Activated T-helper 1 cell treated with anti-CD3 and anti-CD28 coated beads, Interleukin-12 subunit alpha, Interleukin-12 subunit beta, Interleukin-2, Interleukin-4 antibody, amounts not matched to agents 30 ng/mL and 10 ng/mL and 1 ng/mL, durations not matched to agents 14 hours and 24 hours and 36 hours (primary cell): ENCODE data around the gene ATP2A2. TPM values are rescaled to one million over a fixed set of nuclear protein-coding genes. Genes with fewer than 3 reads are reported as not detected.

Experiments
- DNase-seq: peaks from one replicate; pipeline ENCODE4 v3.0.0; 2021; ENCODE audit warnings: low spot score
- H3K27ac Mint-ChIP-seq: one replicate; pipeline ENCODE4 v1.8.0; 2021; ENCODE audit warnings: mild to moderate bottlenecking, mixed read lengths
- H3K27me3 Mint-ChIP-seq: one replicate; pipeline ENCODE4 v1.8.0; 2022; ENCODE audit warnings: mild to moderate bottlenecking, moderate library complexity, mixed read lengths; ENCODE audit not compliant: insufficient read depth
- H3K36me3 Mint-ChIP-seq: one replicate; pipeline ENCODE4 v1.8.0; 2021; ENCODE audit warnings: low read depth, mixed read lengths
- H3K4me1 Mint-ChIP-seq: one replicate; pipeline ENCODE4 v1.8.0; 2021; ENCODE audit warnings: low read depth, mixed read lengths
- H3K4me3 Mint-ChIP-seq: one replicate; pipeline ENCODE4 v1.8.0; 2021; ENCODE audit warnings: mild to moderate bottlenecking, moderate library complexity, mixed read lengths
- H3K9me3 Mint-ChIP-seq: one replicate; pipeline ENCODE4 v1.8.0; 2021; ENCODE audit warnings: mixed read lengths
- intact Hi-C: fragments of 100-400 bp; cut with micrococcal nuclease; formaldehyde crosslinking; loops from one replicate; pipeline ENCODE4 v1.15.1; 2024
- total RNA-seq: library from RNA; stranded (reverse); gene quantifications from 2 replicates; pipeline ENCODE4 v1.2.3, GENCODE V29; 2022

Gene ATP2A2
- 208 and 211 TPM in 2 replicates for total RNA-seq

DNA sequence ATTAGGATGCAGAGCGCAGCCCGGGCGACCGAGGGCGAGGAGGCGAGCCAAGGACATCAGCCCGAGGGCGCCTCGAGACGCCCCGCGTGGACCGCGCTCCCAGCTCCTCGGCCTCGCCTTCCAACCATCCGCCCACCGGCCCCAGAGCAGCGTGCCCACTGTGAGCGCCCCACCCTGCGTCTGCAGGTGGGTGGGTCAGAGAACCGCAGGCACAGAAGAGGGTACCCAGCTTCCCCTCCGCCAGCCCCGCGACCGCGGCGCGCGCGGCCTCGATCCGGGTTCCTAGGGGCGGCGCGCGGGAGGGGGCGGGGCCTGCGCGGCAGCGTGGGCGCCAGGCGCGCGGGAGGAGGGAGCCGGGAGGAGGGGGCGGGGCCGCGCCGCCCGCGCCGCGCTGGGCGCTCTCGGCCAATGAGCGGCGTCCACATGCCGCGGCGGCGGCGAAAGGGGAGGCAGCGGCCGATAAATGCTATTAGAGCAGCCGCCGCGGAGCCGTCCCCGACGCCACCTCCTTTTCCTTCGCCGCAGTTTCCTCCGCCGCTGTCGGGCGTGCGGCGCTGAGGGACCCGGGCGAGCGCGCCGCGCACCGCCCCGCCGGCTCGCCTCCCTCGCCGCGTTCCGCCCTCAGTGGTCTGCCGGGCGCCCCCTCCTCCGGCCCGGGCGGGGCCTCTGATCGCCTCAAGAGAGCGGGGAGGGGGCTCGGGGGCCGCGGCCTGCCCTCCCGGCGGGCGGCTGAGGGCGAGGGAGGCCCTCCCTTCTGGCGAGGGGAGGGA lies at the start of gene ATP2A2:
TSS of gene ATP2A2 (plus strand) at position 469 of the 770 bp plus-strand sequence. CDS start 543 bp downstream, outside the sequence.
- peak; percentile 89 for DNase-seq
- H3K27me3 Mint-ChIP-seq, result peaks cover 3% of the 10 kb centered on the region
- peaks cover 34% of the 10 kb centered on the region for H3K36me3 Mint-ChIP-seq
- intact Hi-C loops, result loop anchor here (1.0 to 10.0 kb wide), 14 partner anchors 66 to 1129 kb away; partner anchors contain the start of genes ANKRD13A, C12orf76, FAM216A and GIT2
- H3K4me1 Mint-ChIP-seq, result peaks cover 48% of the 10 kb centered on the region
- peak within 1 kb of the TSS; percentile 90 for H3K4me3 Mint-ChIP-seq
- H3K9me3 Mint-ChIP-seq, result no peaks in the 10 kb centered on the region
- H3K27ac Mint-ChIP-seq, result peak within 1 kb of the TSS; percentile 85

DNA sequence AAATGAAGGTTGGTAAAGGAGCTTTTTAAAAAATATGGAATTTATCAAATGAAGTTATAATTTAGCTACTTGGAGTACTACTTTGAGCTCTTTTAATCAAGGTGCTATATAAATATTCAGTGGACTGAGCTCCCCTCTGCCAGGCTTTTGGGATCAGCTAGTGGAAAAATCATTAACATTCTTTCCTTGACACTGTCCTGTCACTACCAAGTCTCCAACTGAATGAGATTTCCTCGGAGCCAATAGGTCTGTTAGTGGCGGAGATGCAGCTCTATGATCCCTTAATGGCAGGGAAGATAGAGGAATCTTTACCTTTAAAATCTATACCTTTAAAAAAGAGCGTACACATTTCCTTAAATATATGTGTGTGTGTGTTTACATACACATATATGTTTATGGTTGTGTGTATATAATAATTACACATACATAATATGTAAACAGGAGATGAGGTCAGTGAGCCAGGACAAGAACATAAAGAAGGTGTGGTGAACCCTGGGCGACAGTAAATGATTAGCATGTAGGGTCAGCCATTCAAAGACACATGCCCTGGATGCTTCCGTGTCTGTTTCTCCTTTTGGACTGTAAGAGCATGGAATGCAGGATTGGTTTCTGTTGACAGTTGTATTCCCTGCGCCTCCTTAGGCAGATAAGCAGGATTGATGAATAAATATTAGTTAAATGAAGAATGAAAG lies 47.7 kb upstream of the ATP2A2 start:
- H3K36me3 Mint-ChIP-seq, result no peaks in the 10 kb centered on the region
- H3K27me3 Mint-ChIP-seq, result peaks cover 10% of the 10 kb centered on the region
- intact Hi-C loops, result no loop called here
- no peak overlapping the region for H3K4me3 Mint-ChIP-seq
- H3K9me3 Mint-ChIP-seq, result no peaks in the 10 kb centered on the region
- H3K4me1 Mint-ChIP-seq, result no peaks in the 10 kb centered on the region
- no peak for DNase-seq
- no peak overlapping the region for H3K27ac Mint-ChIP-seq

DNA sequence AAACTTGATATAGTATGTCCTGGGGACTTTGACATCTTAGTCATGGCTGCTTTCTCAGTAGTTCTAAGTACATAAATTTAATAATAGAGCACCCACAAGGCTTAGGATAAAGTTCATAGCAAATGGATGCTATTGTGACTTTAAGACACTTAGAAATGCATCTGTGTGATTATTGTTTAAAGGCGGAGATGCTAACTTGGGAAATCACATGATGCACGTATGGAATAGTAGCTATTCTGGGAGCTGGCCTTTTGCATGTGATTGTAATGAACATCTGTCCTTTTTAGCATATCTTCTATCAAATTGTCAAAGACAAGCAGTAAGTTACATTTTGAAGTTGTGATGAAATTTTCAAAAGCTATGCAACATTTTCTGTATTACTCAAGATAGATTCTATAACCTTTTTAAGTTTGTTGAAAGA lies 46.7 kb upstream of the ATP2A2 start:
- H3K4me3 Mint-ChIP-seq, result no peak overlapping the region
- H3K9me3 Mint-ChIP-seq, result no peaks in the 10 kb centered on the region
- intact Hi-C loops, result no loop called here
- no peak overlapping the region for H3K27ac Mint-ChIP-seq
- H3K4me1 Mint-ChIP-seq, result no peaks in the 10 kb centered on the region
- peaks cover 9% of the 10 kb centered on the region for H3K27me3 Mint-ChIP-seq
- no peaks in the 10 kb centered on the region for H3K36me3 Mint-ChIP-seq
- DNase-seq, result no peak

DNA sequence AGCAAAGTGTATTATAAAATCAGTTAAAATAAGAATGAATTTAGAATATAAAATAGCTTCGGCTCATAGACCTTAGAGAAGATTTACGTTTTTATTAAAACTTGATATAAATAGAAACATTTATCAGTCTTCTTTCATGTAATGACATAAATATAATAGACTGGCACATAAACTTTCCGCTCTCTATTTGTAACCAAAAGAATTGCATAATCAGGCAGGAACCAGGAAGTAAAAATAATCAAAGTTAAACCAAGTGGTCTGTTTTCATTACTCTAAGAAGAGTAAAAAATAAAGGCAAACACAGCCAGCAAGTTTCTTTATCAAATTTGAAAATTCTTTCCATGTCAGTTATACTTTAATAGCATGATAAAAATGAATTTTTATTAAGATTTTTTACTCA lies 46.3 kb upstream of the ATP2A2 start:
- no peak for DNase-seq
- Mint-ChIP-seq H3K4me1 (no peaks in the 10 kb centered on the region), H3K36me3 (no peaks in the 10 kb centered on the region), H3K27me3 (peaks cover 7% of the 10 kb centered on the region), H3K9me3 (no peaks in the 10 kb centered on the region), H3K4me3 (no peak overlapping the region), H3K27ac (no peak overlapping the region)
- intact Hi-C loops, result no loop called here

DNA sequence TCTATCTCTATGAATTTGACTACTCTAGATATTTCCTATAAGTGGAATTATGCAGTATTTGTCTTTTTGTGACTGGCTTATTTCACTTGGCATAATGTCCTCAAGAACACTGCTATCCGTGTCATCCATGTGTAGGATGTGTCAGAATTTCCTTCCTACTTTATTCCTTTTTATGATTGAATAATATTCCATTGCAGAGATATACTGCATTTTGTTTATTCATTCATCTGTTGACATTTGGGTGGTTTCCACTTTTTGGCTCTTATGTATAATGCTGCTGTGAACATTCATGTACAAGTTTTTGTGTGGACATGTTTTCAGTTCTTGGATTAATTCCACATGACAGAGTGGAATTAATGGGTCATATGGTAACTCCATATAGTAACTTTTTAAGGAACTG lies 45.7 kb upstream of the ATP2A2 start:
- Mint-ChIP-seq H3K27ac (no peak overlapping the region), H3K4me1 (no peaks in the 10 kb centered on the region), H3K27me3 (peaks cover 7% of the 10 kb centered on the region), H3K36me3 (no peaks in the 10 kb centered on the region), H3K4me3 (no peak overlapping the region), H3K9me3 (no peaks in the 10 kb centered on the region)
- intact Hi-C loops, result no loop called here
- DNase-seq, result no peak

DNA sequence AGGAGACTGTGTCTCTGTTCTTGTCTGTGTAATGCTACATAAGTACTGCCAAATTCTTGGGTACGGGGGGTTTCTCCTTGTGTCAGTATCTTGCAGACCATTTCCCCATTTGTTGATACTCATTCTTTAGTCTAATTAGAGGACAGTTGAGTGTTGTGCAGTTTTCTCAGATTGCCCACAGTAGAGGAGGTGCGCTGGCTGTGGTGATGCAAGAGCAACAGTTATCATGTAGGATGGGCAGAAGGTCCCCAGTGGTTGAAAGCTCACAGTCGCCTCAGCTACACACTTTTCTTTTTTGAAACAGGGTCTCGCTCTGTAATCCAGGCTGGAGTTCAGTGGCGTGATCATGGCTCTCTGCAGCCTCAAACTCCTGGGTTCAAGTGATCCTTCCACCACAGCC lies 37.8 kb upstream of the ATP2A2 start:
- Mint-ChIP-seq H3K27me3 (peaks cover 2% of the 10 kb centered on the region), H3K4me1 (no peaks in the 10 kb centered on the region), H3K36me3 (no peaks in the 10 kb centered on the region), H3K4me3 (no peak overlapping the region), H3K9me3 (no peaks in the 10 kb centered on the region), H3K27ac (no peak overlapping the region)
- intact Hi-C loops, result no loop called here
- no peak for DNase-seq

DNA sequence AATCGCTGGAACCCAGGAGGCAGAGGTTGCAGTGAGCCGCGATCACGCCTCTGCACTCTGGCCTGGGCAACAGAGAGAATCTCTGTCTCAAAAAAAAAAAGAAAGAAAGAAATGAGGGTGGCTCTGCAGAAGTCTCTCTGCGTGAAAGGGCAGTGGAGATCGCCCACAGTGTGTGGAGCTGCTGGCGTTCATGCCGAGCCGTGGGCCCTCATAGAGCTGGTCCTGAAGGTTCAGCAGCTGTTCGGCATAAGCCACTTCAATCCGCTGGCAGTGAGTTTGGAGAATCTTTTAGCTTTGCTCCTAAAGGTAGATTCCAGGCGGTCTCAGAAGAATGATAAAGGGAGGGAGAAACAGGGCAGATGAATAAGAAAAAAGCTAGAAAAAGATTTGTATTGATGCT lies 36.7 kb upstream of the ATP2A2 start:
- Mint-ChIP-seq H3K9me3 (no peaks in the 10 kb centered on the region), H3K27ac (no peak overlapping the region), H3K4me1 (no peaks in the 10 kb centered on the region), H3K4me3 (no peak overlapping the region), H3K36me3 (no peaks in the 10 kb centered on the region), H3K27me3 (peaks cover 2% of the 10 kb centered on the region)
- DNase-seq, result no peak
- intact Hi-C loops, result no loop called here

DNA sequence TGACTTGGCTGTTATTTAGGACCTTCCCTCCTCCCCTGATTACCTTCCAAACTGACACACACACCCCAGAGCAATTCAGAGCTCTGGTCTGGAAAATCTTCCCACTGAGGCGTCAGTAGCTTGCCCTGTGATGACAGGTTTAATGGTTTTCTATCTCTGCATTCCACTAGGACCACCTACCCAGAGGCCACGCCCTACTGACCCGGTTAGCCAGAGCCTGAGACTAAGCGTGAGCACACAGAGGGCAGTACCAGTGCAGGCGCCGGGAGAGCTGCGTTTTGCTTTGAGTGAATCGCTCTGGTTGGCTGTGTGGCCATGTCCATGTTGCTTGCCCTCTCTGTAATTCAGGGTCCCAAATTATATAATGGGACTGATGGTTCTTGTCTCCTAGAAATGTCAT lies 36.2 kb upstream of the ATP2A2 start:
- intact Hi-C loops, result loop anchor here (1.0 kb wide), 1 partner anchor 145 kb away; no protein-coding TSS in a partner anchor
- no peaks in the 10 kb centered on the region for H3K4me1 Mint-ChIP-seq
- no peak overlapping the region for H3K27ac Mint-ChIP-seq
- no peaks in the 10 kb centered on the region for H3K36me3 Mint-ChIP-seq
- peaks cover 2% of the 10 kb centered on the region for H3K27me3 Mint-ChIP-seq
- DNase-seq, result no peak
- H3K9me3 Mint-ChIP-seq, result no peaks in the 10 kb centered on the region
- H3K4me3 Mint-ChIP-seq, result no peak overlapping the region

DNA sequence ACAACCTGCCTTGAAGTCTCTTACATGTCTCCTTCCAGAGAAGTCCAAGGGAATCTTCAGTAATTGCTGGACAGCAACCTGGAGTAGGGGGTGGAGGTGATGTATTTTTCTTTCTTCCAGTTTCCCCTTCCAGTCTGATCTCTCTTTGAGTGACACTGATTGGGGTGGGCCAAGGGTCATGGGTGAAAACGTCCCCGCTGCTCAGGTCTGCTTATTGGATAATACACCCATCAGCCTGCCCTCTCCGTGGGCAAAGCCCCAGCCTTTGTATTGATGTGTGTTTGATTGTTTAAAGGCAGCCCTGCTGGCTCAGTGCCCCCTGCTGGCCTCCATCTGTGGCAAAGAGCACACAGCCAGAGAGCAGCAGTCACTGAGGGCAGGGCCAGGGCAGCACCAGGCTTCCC lies 35.7 kb upstream of the ATP2A2 start:
- no peaks in the 10 kb centered on the region for H3K4me1 Mint-ChIP-seq
- no peaks in the 10 kb centered on the region for H3K36me3 Mint-ChIP-seq
- peak; percentile 11 for DNase-seq
- H3K27ac Mint-ChIP-seq, result no peak overlapping the region
- intact Hi-C loops, result loop anchor here (1.0 kb wide), 1 partner anchor 145 kb away; no protein-coding TSS in a partner anchor
- H3K4me3 Mint-ChIP-seq, result no peak overlapping the region
- no peaks in the 10 kb centered on the region for H3K9me3 Mint-ChIP-seq
- H3K27me3 Mint-ChIP-seq, result peaks cover 2% of the 10 kb centered on the region

DNA sequence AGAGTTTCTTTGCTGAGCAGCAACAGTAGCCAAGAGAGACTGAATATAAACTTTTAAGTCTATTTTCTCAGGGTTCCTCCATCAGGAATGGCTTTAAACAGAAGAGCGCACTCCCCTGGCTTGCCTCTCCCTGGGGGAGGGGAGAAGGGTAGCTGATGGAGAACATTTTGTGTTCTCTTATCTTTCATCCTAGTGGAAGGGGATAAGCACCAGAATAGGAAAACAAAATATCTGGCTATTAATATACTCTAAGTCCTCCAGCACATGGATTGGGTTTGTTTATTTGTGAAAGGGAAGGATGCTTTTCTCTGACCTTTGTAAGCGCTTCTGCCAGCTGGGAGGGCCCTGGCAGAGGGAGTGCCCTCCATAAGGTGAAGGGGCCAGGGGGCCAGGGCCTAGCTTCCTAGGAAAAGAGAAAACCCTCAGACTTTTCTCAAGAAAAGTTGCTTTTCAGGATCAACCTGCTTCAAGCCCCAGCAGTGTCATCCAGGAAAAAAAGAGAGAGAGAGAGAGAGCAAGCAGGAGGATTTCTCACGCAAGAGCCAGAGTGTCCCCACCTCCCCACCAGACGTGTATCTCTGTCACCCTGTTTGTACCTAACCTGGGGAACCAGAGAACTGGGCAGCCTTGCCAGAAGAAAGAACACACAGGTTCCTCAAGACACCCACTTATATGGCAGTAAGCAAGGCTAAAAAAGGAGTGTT lies 34.3 kb upstream of the ATP2A2 start:
- Mint-ChIP-seq H3K27me3 (no peaks in the 10 kb centered on the region), H3K27ac (no peak overlapping the region), H3K9me3 (no peaks in the 10 kb centered on the region), H3K36me3 (no peaks in the 10 kb centered on the region), H3K4me1 (no peaks in the 10 kb centered on the region), H3K4me3 (no peak overlapping the region)
- intact Hi-C loops, result no loop called here
- no peak for DNase-seq

DNA sequence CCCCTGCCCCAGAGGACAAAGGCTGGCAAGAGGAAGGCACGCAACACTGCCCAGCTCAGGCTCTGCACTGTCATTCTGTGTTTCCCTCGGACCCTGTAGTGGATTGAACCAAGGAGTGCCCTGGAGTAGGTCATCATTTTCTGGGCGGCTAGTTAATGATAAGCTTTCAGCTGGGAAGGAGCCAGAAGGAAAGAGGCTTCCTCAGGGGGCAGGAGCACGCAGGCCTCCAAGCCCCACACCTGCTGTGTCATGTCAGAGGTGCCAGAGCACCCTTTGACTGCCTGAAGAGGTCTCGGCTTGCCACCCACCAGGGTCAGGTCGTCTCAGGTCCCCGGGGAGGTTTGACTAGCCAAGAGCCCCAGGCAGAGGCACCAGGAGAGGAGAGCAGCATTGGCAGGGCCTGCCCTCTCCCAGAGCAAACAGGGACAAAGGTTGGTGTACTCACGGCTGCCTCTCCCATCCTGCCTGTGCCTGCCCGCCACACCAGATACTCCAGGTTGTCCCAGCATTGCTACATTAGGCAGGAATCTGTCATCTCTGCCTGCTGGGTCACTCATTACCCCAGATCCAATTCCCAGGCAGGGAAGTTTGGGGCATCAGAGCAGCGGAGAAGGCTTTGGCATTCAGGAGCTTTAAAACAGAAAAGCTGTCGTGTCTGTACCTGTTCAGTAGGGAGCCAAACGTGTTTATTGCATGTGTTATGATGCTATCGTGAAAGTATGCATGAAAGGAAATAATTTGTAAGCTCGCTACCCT lies 33.5 kb upstream of the ATP2A2 start:
- Mint-ChIP-seq H3K4me3 (no peak overlapping the region), H3K27me3 (no peaks in the 10 kb centered on the region), H3K27ac (no peak overlapping the region), H3K36me3 (no peaks in the 10 kb centered on the region), H3K4me1 (no peaks in the 10 kb centered on the region), H3K9me3 (no peaks in the 10 kb centered on the region)
- intact Hi-C loops, result no loop called here
- DNase-seq, result no peak

DNA sequence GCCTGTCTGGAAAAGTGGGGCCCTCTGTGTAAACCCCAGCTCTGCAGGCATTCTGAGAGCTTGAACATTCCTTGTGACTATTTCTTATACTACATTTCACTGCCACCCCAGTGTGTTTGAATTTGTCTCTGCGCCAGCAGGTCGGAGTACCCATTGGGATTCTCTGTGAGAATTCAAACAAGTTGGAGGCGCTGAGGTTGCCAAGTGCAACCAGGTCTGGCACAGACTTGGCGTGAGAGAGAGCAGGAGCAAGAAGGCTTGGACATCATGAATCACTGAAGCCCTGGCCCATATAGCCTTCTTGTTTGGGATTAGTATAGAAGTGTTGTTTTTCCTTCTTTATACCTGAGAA lies 33.0 kb upstream of the ATP2A2 start:
- no peaks in the 10 kb centered on the region for H3K4me1 Mint-ChIP-seq
- H3K9me3 Mint-ChIP-seq, result no peaks in the 10 kb centered on the region
- intact Hi-C loops, result no loop called here
- no peak for DNase-seq
- no peak overlapping the region for H3K27ac Mint-ChIP-seq
- no peaks in the 10 kb centered on the region for H3K36me3 Mint-ChIP-seq
- H3K27me3 Mint-ChIP-seq, result no peaks in the 10 kb centered on the region
- no peak overlapping the region for H3K4me3 Mint-ChIP-seq
